DND-41 (cell line): Measurements from ENCODE around the gene BZW2.
"Not testable (repeated sequence)": the region's sequence is repeated elsewhere in the genome, so short reads cannot be mapped to it uniquely, and the experiment has no call there.

Experiments
- ATAC-seq: fragments of 200-7000 bp; cut with Tn5 transposase; 3 replicates; pipeline ENCODE4 v1.9.1; 2021; ENCODE audit warnings: low read depth; ENCODE audit not compliant: insufficient read depth
- DNase-seq: peaks from one replicate; pipeline ENCODE4 v3.0.0-alpha.2; 2020
- H2AFZ ChIP-seq: 2 replicates; pipeline ENCODE4 v1.6.0; 2012; ENCODE audit warnings: low read depth, low read length
- H3K27ac ChIP-seq: 2 replicates; pipeline ENCODE4 v1.5.1; 2012; ENCODE audit warnings: low read length, inconsistent platforms
- H3K27me3 ChIP-seq: fragments of 200-600 bp; sonication (generic); 2 replicates; pipeline ENCODE4 v1.6.0; 2012; ENCODE audit warnings: low read length, mild to moderate bottlenecking, inconsistent platforms; ENCODE audit not compliant: insufficient read depth, poor library complexity
- H3K36me3 ChIP-seq: 2 replicates; pipeline ENCODE4 v1.5.1; 2012; ENCODE audit warnings: low read length, inconsistent platforms; ENCODE audit not compliant: insufficient read depth
- H3K4me1 ChIP-seq: 2 replicates; pipeline ENCODE4 v1.5.1; 2012; ENCODE audit warnings: mild to moderate bottlenecking, low read length; ENCODE audit not compliant: insufficient read depth
- H3K4me2 ChIP-seq: 2 replicates; pipeline ENCODE4 v1.6.0; 2012; ENCODE audit warnings: mild to moderate bottlenecking, moderate library complexity, low read length, inconsistent platforms; ENCODE audit not compliant: insufficient read depth
- H3K4me3 ChIP-seq, 2 experiments: fragments of 200-600 bp in 1 of 2; shearing (Covaris generic) in 1 of 2; 2 replicates each; pipeline ENCODE4 v1.5.1; 2012 to 2016; ENCODE audit warnings: inconsistent platforms in 2 of 2, low read length in 2 of 2, mild to moderate bottlenecking in 2 of 2, low read depth in 1 of 2, moderate library complexity in 1 of 2
- H3K79me2 ChIP-seq: 2 replicates; pipeline ENCODE4 v1.6.0; 2012; ENCODE audit warnings: low read length, inconsistent platforms; ENCODE audit not compliant: insufficient read depth
- H3K9ac ChIP-seq: 2 replicates; pipeline ENCODE4 v1.6.0; 2012; ENCODE audit warnings: low read depth, mild to moderate bottlenecking, inconsistent platforms, low read length, moderate library complexity
- H3K9me3 ChIP-seq: 2 replicates; pipeline ENCODE4 v1.5.1; 2012; ENCODE audit warnings: low read length, moderate library complexity, mild to moderate bottlenecking, inconsistent platforms; ENCODE audit not compliant: insufficient read depth, severe bottlenecking
- H4K20me1 ChIP-seq: 2 replicates; pipeline ENCODE4 v1.6.0; 2012; ENCODE audit warnings: low read length; ENCODE audit not compliant: insufficient read depth
- CTCF ChIP-seq: IDR thresholded peaks from 2 replicates; pipeline ENCODE4 v1.5.1; 2012; ENCODE audit warnings: borderline replicate concordance, low read length, moderate library complexity, mild to moderate bottlenecking; ENCODE audit not compliant: poor library complexity, severe bottlenecking; ENCODE audit errors: extremely low read depth
- EZH2 ChIP-seq: IDR thresholded peaks from 3 replicates; pipeline ENCODE4 v1.6.1; 2012; ENCODE audit warnings: borderline replicate concordance, low read depth, mild to moderate bottlenecking, moderate library complexity, low read length, inconsistent platforms; ENCODE audit not compliant: severe bottlenecking

Gene BZW2

GRCh38 chr7:16655394-16655793, 9.4 kb downstream of the BZW2 start:
- H3K36me3 ChIP-seq = no peaks in the 10 kb centered on the region; the same call in 1 of the 2 replicates
- H4K20me1 ChIP-seq = peaks cover 51% of the 10 kb centered on the region; the same call in 1 of the 2 replicates
- H3K79me2 ChIP-seq = peaks cover 94% of the 10 kb centered on the region
- peaks cover 9% of the 10 kb centered on the region for H3K4me1 ChIP-seq
- no peak overlapping the region for H3K4me2 ChIP-seq
- no peak for ATAC-seq
- no peak overlapping the region for H2AFZ ChIP-seq
- no peak overlapping the region for H3K27ac ChIP-seq
- H3K4me3 ChIP-seq = no peak overlapping the region
- no peak overlapping the region for H3K9ac ChIP-seq
- no peaks in the 10 kb centered on the region for H3K27me3 ChIP-seq
- no peak for DNase-seq
- no peaks in the 10 kb centered on the region for H3K9me3 ChIP-seq
- TF ChIP-seq EZH2 (no peak), CTCF (no peak)

- Histone ChIP-seq H3K9ac (no peak overlapping the region), H3K9me3 (no peaks in the 10 kb centered on the region), H3K4me2 (no peak overlapping the region), H3K4me3 (no peak overlapping the region), H4K20me1 (peaks cover 48% of the 10 kb centered on the region; the same call in 1 of the 2 replicates), H3K4me1 (peaks cover 6% of the 10 kb centered on the region), H2AFZ (no peak overlapping the region), H3K27ac (no peak overlapping the region), H3K27me3 (no peaks in the 10 kb centered on the region), H3K79me2 (peaks cover 94% of the 10 kb centered on the region), H3K36me3 (no peaks in the 10 kb centered on the region; the same call in 1 of the 2 replicates)
- TF ChIP-seq EZH2 (no peak), CTCF (no peak)
- ATAC-seq (no peak), DNase-seq (no peak)
Measured at GRCh38 chr7:16656141-16656540, 10.2 kb downstream of the BZW2 start.

GRCh38 chr7:16657656-16658279, 11.8 kb downstream of the BZW2 start:
- TF ChIP-seq CTCF = no peak
- no peak for TF ChIP-seq EZH2
- H3K27me3 ChIP-seq = no peaks in the 10 kb centered on the region
- peaks cover 44% of the 10 kb centered on the region; the same call in 1 of the 2 replicates for H4K20me1 ChIP-seq
- H2AFZ ChIP-seq = no peak overlapping the region
- H3K9ac ChIP-seq = no peak overlapping the region
- no peak for DNase-seq
- no peaks in the 10 kb centered on the region for H3K9me3 ChIP-seq
- peak; percentile 41; the same call in 1 of the 3 replicates for ATAC-seq
- no peak overlapping the region for H3K4me2 ChIP-seq
- H3K4me1 ChIP-seq = peaks cover 6% of the 10 kb centered on the region
- no peak overlapping the region for H3K27ac ChIP-seq
- no peaks in the 10 kb centered on the region for H3K36me3 ChIP-seq
- H3K4me3 ChIP-seq = no peak overlapping the region
- peaks cover 93% of the 10 kb centered on the region for H3K79me2 ChIP-seq

GRCh38 chr7:16659854-16660497, 14.0 kb downstream of the BZW2 start:
- DNase-seq, H3K36me3 ChIP-seq, H3K4me2 ChIP-seq, ATAC-seq, H3K4me3 ChIP-seq, H3K27ac ChIP-seq, H3K4me1 ChIP-seq, H3K27me3 ChIP-seq, H3K9ac ChIP-seq, H3K9me3 ChIP-seq, H2AFZ ChIP-seq: not testable (repeated sequence)
- peaks cover 45% of the 10 kb centered on the region; the same call in 1 of the 2 replicates for H4K20me1 ChIP-seq
- H3K79me2 ChIP-seq = peaks cover 92% of the 10 kb centered on the region
